ENCODE data around the gene NEMF. TPM values are rescaled to one million over a fixed set of nuclear protein-coding genes. Genes with fewer than 3 reads are reported as not detected.

The NEMF gene
- polyA plus RNA-seq, 1 donor from 2014 or later = 91.0 TPM

GRCh38 chr14:49893309-49894213, 41.0 kb upstream of the NEMF start:
- peak overlapping the region; percentile 84 for H3K4me2 ChIP-seq (ENCODE audit: low read length)
- peak overlapping the region; percentile 96 for H3K27ac ChIP-seq (ENCODE audit: low read length)
- H2AFZ ChIP-seq (ENCODE audit: low read depth, low read length) = peak overlapping the region; percentile 85
- H3K9ac ChIP-seq (ENCODE audit: low read length) = peak overlapping the region; percentile 97
- TF ChIP-seq TAF1 (IDR thresholded peaks at IDR 0.05; ENCODE audit: low read depth) (no peak), SMC3 (conservative IDR thresholded peaks at IDR 0.05; ENCODE audit: poor library complexity) (peak; percentile 7), EZH2 (IDR thresholded peaks at IDR 0.05; ENCODE audit: borderline replicate concordance, insufficient read depth, low read length, poor library complexity, severe bottlenecking) (no peak)
- peak overlapping the region; percentile 97 for H3K4me3 ChIP-seq (ENCODE audit: low read length)
- H3K27me3 ChIP-seq (ENCODE audit: insufficient read depth, low read depth, low read length) = no peaks in the 10 kb centered on the region
- no peaks in the 10 kb centered on the region for H3K9me2 ChIP-seq (ENCODE audit: insufficient read depth, low read length)
- no peaks in the 10 kb centered on the region for H3F3A ChIP-seq (ENCODE audit: insufficient read depth, low read length, poor library complexity, severe bottlenecking)
- H3K36me3 ChIP-seq (ENCODE audit: insufficient read depth, low read length) = no peaks in the 10 kb centered on the region
- peaks cover 37% of the 10 kb centered on the region for H3K79me2 ChIP-seq (replicated peaks; ENCODE audit: insufficient read depth, low read length)
- H3K9me3 ChIP-seq (ENCODE audit: low read length) = no peaks in the 10 kb centered on the region
- H4K20me1 ChIP-seq (ENCODE audit: insufficient read depth) = no peaks in the 10 kb centered on the region

- Histone ChIP-seq H3K79me2 (replicated peaks; ENCODE audit: insufficient read depth, low read length) (peaks cover 37% of the 10 kb centered on the region), H3F3A (ENCODE audit: insufficient read depth, low read length, poor library complexity, severe bottlenecking) (no peaks in the 10 kb centered on the region)
Observed at GRCh38 chr14:49892636-49893308, 40.2 kb upstream of the NEMF start, which contains the start of gene ARF6. TSS of gene ARF6 (plus strand) at chr14:49893082. CDS start at chr14:49893737, 655 bp downstream.

More at GRCh38 chr14:49892636-49893308, 40.2 kb upstream of the NEMF start, which contains the start of gene ARF6:
- Histone ChIP-seq H3K27me3 (ENCODE audit: insufficient read depth, low read depth, low read length) (no peaks in the 10 kb centered on the region), H3K9ac (ENCODE audit: low read length) (peak within 1 kb of the TSS; percentile 97), H3K4me3 (ENCODE audit: low read length) (peak within 1 kb of the TSS; percentile 97), H3K9me3 (ENCODE audit: low read length) (no peaks in the 10 kb centered on the region), H3K9me2 (ENCODE audit: insufficient read depth, low read length) (no peaks in the 10 kb centered on the region), H2AFZ (ENCODE audit: low read depth, low read length) (peak within 1 kb of the TSS; percentile 85), H3K27ac (ENCODE audit: low read length) (peak within 1 kb of the TSS; percentile 96), H3K4me2 (ENCODE audit: low read length) (peak within 1 kb of the TSS; percentile 91), H4K20me1 (ENCODE audit: insufficient read depth) (no peaks in the 10 kb centered on the region), H3K36me3 (ENCODE audit: insufficient read depth, low read length) (no peaks in the 10 kb centered on the region)
- peak; percentile 36 for TF ChIP-seq SMC3 (conservative IDR thresholded peaks at IDR 0.05; ENCODE audit: poor library complexity)
- peak; percentile 91 for TF ChIP-seq POLR2AphosphoS5 (IDR thresholded peaks at IDR 0.05)
- TF ChIP-seq EP300 (conservative IDR thresholded peaks at IDR 0.05; ENCODE audit: poor library complexity, severe bottlenecking) = peak; percentile 60
- TF ChIP-seq REST (IDR thresholded peaks at IDR 0.05; ENCODE audit: borderline replicate concordance) = no peak
- no peak for TF ChIP-seq EZH2 (IDR thresholded peaks at IDR 0.05; ENCODE audit: borderline replicate concordance, insufficient read depth, low read length, poor library complexity, severe bottlenecking)
- TF ChIP-seq TAF1 (IDR thresholded peaks at IDR 0.05; ENCODE audit: low read depth) = peak; percentile 84
- peak; percentile 87 for TF ChIP-seq MXI1 (conservative IDR thresholded peaks at IDR 0.05; ENCODE audit: poor library complexity, severe bottlenecking)
- no peak for TF ChIP-seq RAD21 (conservative IDR thresholded peaks at IDR 0.05)
- peak; percentile 41 for TF ChIP-seq CTCF (IDR thresholded peaks at IDR 0.05; ENCODE audit: poor library complexity, severe bottlenecking)
